Measurements from ENCODE around the gene ZNF385C.

The ZNF385C gene

DNA sequence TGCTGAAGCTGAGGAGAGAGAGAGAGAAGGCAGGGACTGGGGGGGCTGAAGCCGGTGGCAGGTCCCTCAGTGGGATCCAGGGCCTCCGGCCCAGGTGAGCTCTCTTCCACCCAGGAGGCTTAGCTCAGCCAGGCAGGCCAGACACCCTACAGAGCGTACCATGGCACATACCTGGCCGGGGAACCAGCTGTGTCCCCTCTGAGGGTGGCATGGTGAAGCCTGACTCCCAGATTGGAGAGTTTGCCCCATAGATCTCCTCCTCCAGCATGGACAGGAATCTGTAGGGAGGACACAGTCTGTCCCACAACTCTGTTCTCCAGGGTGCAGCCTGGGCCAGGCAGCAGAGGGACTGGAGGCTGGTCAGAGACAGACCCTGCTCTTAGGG, 19.8 kb upstream of the ZNF385C start:
- no peak for DNase-seq (ENCODE audit: low read depth)
- TF ChIP-seq, protein P1, sequence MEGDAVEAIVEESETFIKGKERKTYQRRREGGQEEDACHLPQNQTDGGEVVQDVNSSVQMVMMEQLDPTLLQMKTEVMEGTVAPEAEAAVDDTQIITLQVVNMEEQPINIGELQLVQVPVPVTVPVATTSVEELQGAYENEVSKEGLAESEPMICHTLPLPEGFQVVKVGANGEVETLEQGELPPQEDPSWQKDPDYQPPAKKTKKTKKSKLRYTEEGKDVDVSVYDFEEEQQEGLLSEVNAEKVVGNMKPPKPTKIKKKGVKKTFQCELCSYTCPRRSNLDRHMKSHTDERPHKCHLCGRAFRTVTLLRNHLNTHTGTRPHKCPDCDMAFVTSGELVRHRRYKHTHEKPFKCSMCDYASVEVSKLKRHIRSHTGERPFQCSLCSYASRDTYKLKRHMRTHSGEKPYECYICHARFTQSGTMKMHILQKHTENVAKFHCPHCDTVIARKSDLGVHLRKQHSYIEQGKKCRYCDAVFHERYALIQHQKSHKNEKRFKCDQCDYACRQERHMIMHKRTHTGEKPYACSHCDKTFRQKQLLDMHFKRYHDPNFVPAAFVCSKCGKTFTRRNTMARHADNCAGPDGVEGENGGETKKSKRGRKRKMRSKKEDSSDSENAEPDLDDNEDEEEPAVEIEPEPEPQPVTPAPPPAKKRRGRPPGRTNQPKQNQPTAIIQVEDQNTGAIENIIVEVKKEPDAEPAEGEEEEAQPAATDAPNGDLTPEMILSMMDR (IDR thresholded peaks at IDR 0.05; ENCODE audit: insufficient read depth, low read depth, low read length, missing control alignments): no peak
- no peak overlapping the region for H3K4me3 ChIP-seq (ENCODE audit: low read depth, low read length)

DNA sequence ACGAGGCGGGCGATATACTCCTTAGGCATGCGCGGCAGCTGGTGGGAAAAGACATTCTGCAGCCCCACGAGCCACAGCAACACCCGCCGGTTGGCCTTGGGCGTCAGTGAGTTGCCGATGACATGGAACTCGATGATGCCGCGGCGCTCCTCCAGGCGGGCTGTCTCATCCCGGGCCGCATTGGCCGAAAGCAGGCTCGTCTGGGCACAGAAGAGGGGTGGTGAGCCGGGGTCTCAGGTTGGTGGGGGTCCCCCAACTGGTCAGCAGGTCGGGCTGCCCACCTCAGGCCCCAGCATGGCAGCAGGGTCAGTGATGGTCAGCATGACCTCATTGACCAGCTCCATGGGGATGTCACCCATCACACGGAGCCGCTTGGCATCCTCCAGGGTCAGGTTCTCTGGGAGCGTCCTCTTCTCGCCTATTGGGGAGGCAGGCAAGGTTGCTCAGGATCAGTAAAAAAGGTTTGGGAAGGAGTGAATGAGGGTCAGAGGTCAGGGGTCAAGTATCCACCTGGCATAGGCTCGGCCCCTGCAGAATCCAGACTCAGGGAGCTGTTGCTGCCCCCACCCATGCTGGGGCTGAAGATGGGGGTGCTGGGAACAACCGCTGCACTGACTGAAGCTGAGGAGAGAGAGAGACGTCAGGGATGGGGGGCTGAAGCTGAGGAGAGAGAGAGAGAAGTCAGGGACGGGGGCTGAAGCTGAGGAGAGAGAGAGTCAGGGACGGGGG, 19.3 kb upstream of the ZNF385C start:
- no peak for DNase-seq (ENCODE audit: low read depth)
- TF ChIP-seq, protein P1 (IDR thresholded peaks at IDR 0.05; ENCODE audit: insufficient read depth, low read depth, low read length, missing control alignments): no peak
- no peak overlapping the region for H3K4me3 ChIP-seq (ENCODE audit: low read depth, low read length)

DNA sequence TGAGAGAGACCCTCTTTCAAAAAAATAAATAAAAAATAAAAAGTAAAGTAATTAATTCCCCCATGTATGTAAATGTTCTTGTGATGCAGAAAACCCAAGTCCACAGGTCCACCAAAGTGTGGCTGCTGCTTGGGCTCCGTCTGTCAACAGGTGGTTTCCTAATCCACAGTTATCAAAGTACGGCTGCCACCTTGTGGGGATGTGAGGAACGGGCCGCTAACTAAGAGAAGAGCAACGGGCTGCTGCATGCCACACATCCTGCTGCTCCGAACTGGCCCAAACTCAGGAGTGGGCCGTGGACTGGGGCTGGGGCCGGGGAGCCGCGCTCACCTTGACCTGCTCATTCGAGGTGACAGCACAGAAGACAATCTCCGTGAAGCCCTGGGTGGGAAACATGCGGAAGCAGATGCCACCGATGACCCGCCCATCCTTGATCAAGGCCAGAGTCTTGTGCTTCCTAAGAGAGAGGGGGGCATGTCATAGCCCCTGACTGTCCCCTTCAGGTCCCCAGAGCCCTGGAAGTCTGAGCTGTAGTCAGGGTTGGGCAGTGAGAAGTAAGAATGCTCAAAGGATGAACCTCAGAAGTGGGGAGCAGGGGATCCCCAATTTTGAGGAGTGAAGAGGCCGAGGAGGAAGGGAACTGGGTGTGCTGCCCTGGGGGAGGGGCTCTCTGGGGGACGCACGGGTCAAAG, 18.6 kb upstream of the ZNF385C start:
- DNase-seq (ENCODE audit: low read depth): peak; percentile 94
- H3K4me3 ChIP-seq (ENCODE audit: low read depth, low read length): no peak overlapping the region
- TF ChIP-seq, protein P1 (IDR thresholded peaks at IDR 0.05; ENCODE audit: insufficient read depth, low read depth, low read length, missing control alignments): peak; percentile 85

DNA sequence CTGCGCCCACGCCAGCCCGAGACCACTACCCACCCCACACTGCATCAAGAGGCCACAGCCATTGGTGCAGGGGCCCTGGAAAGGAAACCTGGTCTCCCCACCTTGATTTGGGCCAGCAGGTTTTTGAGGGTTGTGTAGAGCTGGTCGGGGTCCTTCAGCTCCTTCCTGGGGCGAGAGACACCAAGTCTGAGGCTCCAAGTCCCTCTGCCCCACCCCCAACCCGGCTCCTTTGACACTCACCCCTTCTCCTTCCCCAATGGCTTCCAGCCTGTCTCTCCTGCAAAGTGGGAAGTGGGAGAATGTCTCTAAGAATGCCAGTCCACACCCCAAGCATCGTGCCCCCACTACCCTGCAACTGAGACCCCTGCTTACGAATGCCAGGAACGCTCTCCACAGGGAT, 15.8 kb upstream of the ZNF385C start:
- H3K4me3 ChIP-seq (ENCODE audit: low read depth, low read length): no peak overlapping the region
- DNase-seq (ENCODE audit: low read depth): no peak
- TF ChIP-seq, protein P1 (IDR thresholded peaks at IDR 0.05; ENCODE audit: insufficient read depth, low read depth, low read length, missing control alignments): no peak

DNA sequence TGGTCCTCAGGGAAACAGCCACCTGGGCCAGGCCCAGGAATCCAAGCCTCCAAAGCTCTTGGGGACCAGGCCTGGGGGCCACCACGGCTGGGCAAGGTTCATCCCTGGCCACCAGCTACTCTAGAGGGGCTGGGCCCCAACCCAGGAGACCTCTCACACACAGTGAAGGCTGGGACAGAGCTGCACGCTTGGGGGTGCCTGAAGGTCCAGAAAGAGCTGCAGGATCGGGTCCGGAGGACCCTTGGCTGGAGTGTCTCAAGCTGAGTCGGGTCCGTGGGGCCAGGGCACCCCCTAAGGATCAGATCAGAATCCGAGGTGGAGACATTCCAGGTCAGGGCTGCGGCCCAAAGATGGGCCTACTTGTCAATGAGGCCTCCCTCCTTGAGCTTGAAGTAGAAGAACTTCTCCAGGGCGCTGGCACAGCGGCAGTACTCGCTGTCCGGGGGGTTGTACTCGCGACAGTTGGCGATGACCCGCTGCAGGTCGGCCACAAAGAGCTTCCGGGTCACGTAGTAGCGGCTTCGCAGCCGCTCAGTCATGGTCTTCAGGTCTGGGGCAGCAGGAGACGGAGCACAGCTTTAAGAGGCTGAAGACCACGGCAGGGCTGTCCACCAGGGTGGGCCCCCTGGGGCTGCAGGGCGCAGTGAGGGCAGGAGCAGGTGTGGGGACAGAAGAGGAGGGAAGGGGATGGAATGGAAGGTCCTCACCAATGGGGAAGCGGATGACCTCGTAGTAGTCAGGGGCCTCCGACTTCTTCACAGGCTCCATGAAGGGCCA, 15.2 kb upstream of the ZNF385C start:
- TF ChIP-seq, protein P1 (IDR thresholded peaks at IDR 0.05; ENCODE audit: insufficient read depth, low read depth, low read length, missing control alignments): no peak
- no peak for DNase-seq (ENCODE audit: low read depth)
- no peak overlapping the region for H3K4me3 ChIP-seq (ENCODE audit: low read depth, low read length)

DNA sequence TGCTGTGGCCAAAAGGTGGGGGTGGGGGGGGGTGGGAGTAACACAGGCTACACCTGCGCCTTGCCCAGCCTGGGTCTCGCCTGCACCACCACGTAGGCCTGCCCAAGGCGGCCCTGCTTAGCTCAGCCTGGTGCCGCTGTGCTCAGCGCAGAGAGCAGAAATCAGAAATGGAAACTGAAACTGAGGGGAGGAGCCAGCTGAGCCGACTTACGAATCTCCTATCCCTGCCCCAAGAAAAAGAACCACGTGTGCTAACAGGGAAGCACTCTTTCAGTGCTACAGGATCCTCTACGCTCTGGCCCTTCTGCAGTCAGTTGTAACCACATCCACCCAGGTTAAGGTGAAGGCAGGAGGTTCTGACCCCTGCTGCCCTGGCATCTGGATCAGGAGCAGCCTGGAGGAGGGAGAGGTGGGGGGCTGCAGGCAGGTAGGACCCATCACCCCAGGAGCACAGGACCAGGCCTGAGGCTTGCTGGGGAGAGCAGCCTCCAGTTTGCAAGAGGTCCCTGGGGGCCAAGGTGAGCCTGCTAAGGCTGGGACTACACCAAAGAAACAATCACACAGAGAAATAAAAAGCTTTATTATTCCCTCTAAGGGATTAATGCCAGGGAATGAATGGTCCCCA, 14.4 kb upstream of the ZNF385C start, which contains the start of gene DHX58:
Gene DHX58 (minus strand): TSS at position 163 of the 625 bp plus-strand sequence. CDS start 822 bp downstream, outside the sequence.
- peak within 1 kb of the TSS; percentile 74 for H3K4me3 ChIP-seq (ENCODE audit: low read depth, low read length)
- TF ChIP-seq, protein P1 (IDR thresholded peaks at IDR 0.05; ENCODE audit: insufficient read depth, low read depth, low read length, missing control alignments): no peak
- DNase-seq (ENCODE audit: low read depth): peak; percentile 97

All from GM12865 (cell line).